Measurements from ENCODE around the gene GDE1. TPM values are rescaled to one million over a fixed set of nuclear protein-coding genes. Genes with fewer than 3 reads are reported as not detected.

The GDE1 gene
- total and polyA plus RNA-seq, 9 of the 15 experiments (the other 6 are each of a cell fraction or from before 2014, with no cell fraction given), result 18.8 to 40.5 (median 22.3) TPM

GRCh38 chr16:19523559-19524355 lies 1.9 kb upstream of the GDE1 start, which contains the start of gene CCP110 (continued):
- TF ChIP-seq, protein P1, sequence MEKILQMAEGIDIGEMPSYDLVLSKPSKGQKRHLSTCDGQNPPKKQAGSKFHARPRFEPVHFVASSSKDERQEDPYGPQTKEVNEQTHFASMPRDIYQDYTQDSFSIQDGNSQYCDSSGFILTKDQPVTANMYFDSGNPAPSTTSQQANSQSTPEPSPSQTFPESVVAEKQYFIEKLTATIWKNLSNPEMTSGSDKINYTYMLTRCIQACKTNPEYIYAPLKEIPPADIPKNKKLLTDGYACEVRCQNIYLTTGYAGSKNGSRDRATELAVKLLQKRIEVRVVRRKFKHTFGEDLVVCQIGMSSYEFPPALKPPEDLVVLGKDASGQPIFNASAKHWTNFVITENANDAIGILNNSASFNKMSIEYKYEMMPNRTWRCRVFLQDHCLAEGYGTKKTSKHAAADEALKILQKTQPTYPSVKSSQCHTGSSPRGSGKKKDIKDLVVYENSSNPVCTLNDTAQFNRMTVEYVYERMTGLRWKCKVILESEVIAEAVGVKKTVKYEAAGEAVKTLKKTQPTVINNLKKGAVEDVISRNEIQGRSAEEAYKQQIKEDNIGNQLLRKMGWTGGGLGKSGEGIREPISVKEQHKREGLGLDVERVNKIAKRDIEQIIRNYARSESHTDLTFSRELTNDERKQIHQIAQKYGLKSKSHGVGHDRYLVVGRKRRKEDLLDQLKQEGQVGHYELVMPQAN (IDR thresholded peaks at IDR 0.05; ENCODE audit: borderline replicate concordance), result peak; percentile 85; the same call in 1 of the 2 replicates
- TF ChIP-seq, protein P2, sequence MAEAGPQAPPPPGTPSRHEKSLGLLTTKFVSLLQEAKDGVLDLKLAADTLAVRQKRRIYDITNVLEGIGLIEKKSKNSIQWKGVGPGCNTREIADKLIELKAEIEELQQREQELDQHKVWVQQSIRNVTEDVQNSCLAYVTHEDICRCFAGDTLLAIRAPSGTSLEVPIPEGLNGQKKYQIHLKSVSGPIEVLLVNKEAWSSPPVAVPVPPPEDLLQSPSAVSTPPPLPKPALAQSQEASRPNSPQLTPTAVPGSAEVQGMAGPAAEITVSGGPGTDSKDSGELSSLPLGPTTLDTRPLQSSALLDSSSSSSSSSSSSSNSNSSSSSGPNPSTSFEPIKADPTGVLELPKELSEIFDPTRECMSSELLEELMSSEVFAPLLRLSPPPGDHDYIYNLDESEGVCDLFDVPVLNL (CRISPR knock-in tag; IDR thresholded peaks at IDR 0.05; ENCODE audit: low read depth), result peak; percentile 67; the same call in 1 of the 2 replicates
- TF ChIP-seq SREBF2 (CRISPR knock-in tag; IDR thresholded peaks at IDR 0.05) (no peak), ZNF324 (CRISPR knock-in tag; IDR thresholded peaks at IDR 0.05) (no peak), JUNB (CRISPR knock-in tag; conservative IDR thresholded peaks at IDR 0.05) (no peak), ZNF133 (CRISPR knock-in tag; IDR thresholded peaks at IDR 0.05) (no peak), BCOR (IDR thresholded peaks at IDR 0.05) (no peak), PML (IDR thresholded peaks at IDR 0.05; ENCODE audit: low read length) (no peak), ZNF586 (CRISPR knock-in tag; conservative IDR thresholded peaks at IDR 0.05) (no peak), NR0B1 (IDR thresholded peaks at IDR 0.05; ENCODE audit: partially characterized antibody) (no peak), ZNF217 (CRISPR knock-in tag; IDR thresholded peaks at IDR 0.05) (no peak), GMEB1 (CRISPR knock-in tag; IDR thresholded peaks at IDR 0.05) (peak; percentile 94), SRF (CRISPR knock-in tag; IDR thresholded peaks at IDR 0.05) (peak in 1 of 2 experiments; percentile 34; a peak in 1 of 4 replicates), MECOM (CRISPR knock-in tag; IDR thresholded peaks at IDR 0.05) (no peak), CBFA2T2 (conservative IDR thresholded peaks at IDR 0.05) (no peak)
- TF ChIP-seq, protein P3, sequence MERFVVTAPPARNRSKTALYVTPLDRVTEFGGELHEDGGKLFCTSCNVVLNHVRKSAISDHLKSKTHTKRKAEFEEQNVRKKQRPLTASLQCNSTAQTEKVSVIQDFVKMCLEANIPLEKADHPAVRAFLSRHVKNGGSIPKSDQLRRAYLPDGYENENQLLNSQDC (CRISPR knock-in tag; IDR thresholded peaks at IDR 0.05), result no peak
- TF ChIP-seq, protein P4, sequence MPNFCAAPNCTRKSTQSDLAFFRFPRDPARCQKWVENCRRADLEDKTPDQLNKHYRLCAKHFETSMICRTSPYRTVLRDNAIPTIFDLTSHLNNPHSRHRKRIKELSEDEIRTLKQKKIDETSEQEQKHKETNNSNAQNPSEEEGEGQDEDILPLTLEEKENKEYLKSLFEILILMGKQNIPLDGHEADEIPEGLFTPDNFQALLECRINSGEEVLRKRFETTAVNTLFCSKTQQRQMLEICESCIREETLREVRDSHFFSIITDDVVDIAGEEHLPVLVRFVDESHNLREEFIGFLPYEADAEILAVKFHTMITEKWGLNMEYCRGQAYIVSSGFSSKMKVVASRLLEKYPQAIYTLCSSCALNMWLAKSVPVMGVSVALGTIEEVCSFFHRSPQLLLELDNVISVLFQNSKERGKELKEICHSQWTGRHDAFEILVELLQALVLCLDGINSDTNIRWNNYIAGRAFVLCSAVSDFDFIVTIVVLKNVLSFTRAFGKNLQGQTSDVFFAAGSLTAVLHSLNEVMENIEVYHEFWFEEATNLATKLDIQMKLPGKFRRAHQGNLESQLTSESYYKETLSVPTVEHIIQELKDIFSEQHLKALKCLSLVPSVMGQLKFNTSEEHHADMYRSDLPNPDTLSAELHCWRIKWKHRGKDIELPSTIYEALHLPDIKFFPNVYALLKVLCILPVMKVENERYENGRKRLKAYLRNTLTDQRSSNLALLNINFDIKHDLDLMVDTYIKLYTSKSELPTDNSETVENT (CRISPR knock-in tag; IDR thresholded peaks at IDR 0.05), result peak; percentile 88; the same call in 1 of the 2 replicates
